Erythroblast (primary cell): ENCODE measurements around the gene PAK5.

Source experiments
- GATA1 ChIP-seq: IDR thresholded peaks from 2 replicates; pipeline ENCODE4 v1.6.1; 2011; ENCODE audit warnings: low read depth, mild to moderate bottlenecking, control low read depth, low read length, moderate library complexity
- POLR2A ChIP-seq: IDR thresholded peaks from 2 replicates; pipeline ENCODE4 v1.6.1; 2011; ENCODE audit warnings: mild to moderate bottlenecking, low read length

DNA sequence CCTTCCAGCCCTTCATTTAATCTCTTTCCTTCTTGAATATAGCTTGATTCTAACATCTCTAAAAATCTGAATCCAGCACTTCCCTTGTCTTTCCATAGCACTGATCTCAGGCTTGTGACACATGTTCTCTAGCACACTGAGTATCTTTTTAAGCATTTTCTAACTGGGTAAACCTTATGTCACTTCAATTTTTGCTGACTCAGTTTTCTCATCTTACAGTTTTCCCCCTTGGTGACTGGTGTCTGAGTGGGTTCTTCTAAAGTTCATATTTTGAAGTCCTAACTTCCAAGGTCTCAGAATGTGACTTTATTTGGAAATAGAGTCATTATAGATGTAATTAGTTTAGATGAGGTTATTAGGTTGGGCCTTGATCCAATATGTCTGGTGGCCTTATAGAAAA, 153.9 kb downstream of the PAK5 start:
- no peak for TF ChIP-seq POLR2A
- TF ChIP-seq GATA1, result no peak
